DOHH2 (cell line): ENCODE measurements around the gene ANKRD13B.

Experiments
- H3F3A ChIP-seq: fragments of 200-600 bp; sonication (generic), shearing (Covaris generic); 2 replicates; pipeline ENCODE4 v1.6.0; 2016; ENCODE audit warnings: antibody characterized with exemption, mild to moderate bottlenecking; ENCODE audit not compliant: control insufficient read depth, insufficient read depth
- H3K27ac ChIP-seq: fragments of 200-600 bp; sonication (generic); 2 replicates; pipeline ENCODE4 v1.5.1; 2014; ENCODE audit warnings: low read depth, mild to moderate bottlenecking, low read length, moderate library complexity
- H3K27me3 ChIP-seq: fragments of 200-600 bp; sonication (generic); 2 replicates; pipeline ENCODE4 v1.6.1; 2014; ENCODE audit warnings: mild to moderate bottlenecking, low read length, mixed read lengths; ENCODE audit not compliant: control insufficient read depth
- H3K36me3 ChIP-seq: fragments of 200-600 bp; sonication (generic); 2 replicates; pipeline ENCODE4 v1.6.1; 2014; ENCODE audit warnings: mild to moderate bottlenecking, low read length, moderate library complexity, mixed read lengths; ENCODE audit not compliant: control insufficient read depth
- H3K4me1 ChIP-seq: fragments of 200-600 bp; sonication (generic); 2 replicates; pipeline ENCODE4 v1.6.1; 2014; ENCODE audit warnings: mild to moderate bottlenecking, low read length, mixed read lengths; ENCODE audit not compliant: control insufficient read depth
- H3K4me2 ChIP-seq: fragments of 200-600 bp; sonication (generic); 2 replicates; pipeline ENCODE4 v1.6.0; 2014; ENCODE audit warnings: mild to moderate bottlenecking, low read length, moderate library complexity
- H3K4me3 ChIP-seq: fragments of 200-600 bp; sonication (generic); 2 replicates; pipeline ENCODE4 v1.5.1; 2014; ENCODE audit warnings: mild to moderate bottlenecking, low read length, mixed read lengths
- H3K79me2 ChIP-seq: fragments of 200-600 bp; sonication (generic); 2 replicates; pipeline ENCODE4 v1.6.1; 2014; ENCODE audit warnings: mild to moderate bottlenecking, low read length, mixed read lengths; ENCODE audit not compliant: control insufficient read depth
- H3K9me2 ChIP-seq: fragments of 200-600 bp; sonication (generic); replicated peaks from 2 replicates; pipeline ENCODE4 v1.6.1; 2014; ENCODE audit warnings: mild to moderate bottlenecking, low read length, mixed read lengths; ENCODE audit not compliant: control insufficient read depth
- H3K9me3 ChIP-seq: fragments of 200-600 bp; sonication (generic); 2 replicates; pipeline ENCODE4 v1.6.1; 2014; ENCODE audit warnings: antibody characterized with exemption, low read length, mixed read lengths; ENCODE audit not compliant: control insufficient read depth, insufficient read depth
- H4K20me1 ChIP-seq: fragments of 200-600 bp; sonication (generic); 2 replicates; pipeline ENCODE4 v1.6.0; 2014; ENCODE audit warnings: low read depth, mild to moderate bottlenecking, antibody characterized with exemption, low read length, moderate library complexity; ENCODE audit not compliant: control insufficient read depth, insufficient read depth
- CTCF ChIP-seq: fragments of 200-600 bp; sonication (generic); IDR thresholded peaks from one replicate; pipeline ENCODE4 v1.5.1; 2014; ENCODE audit warnings: antibody characterized with exemption, mild to moderate bottlenecking, low read depth, low read length; ENCODE audit not compliant: poor library complexity, severe bottlenecking
- EZH2phosphoT487 ChIP-seq: fragments of 200-600 bp; sonication (generic); IDR thresholded peaks from 2 replicates; pipeline ENCODE4 v1.6.1; 2017; ENCODE audit warnings: borderline replicate concordance, mild to moderate bottlenecking, antibody characterized with exemption, low read length, moderate library complexity, mixed read lengths

The ANKRD13B gene

GRCh38 chr17:29640413-29640812 lies 47.5 kb downstream of the ANKRD13B start:
- no peaks in the 10 kb centered on the region for H3K9me2 ChIP-seq
- H3K4me2 ChIP-seq, result no peak overlapping the region
- no peak overlapping the region for H3K4me3 ChIP-seq
- no peaks in the 10 kb centered on the region for H3K27me3 ChIP-seq
- H3K79me2 ChIP-seq, result no peaks in the 10 kb centered on the region
- no peak overlapping the region for H3K27ac ChIP-seq
- H4K20me1 ChIP-seq, result no peaks in the 10 kb centered on the region
- peaks cover 27% of the 10 kb centered on the region for H3K36me3 ChIP-seq
- H3F3A ChIP-seq, result peaks cover 4% of the 10 kb centered on the region; the same call in 1 of the 2 replicates
- peaks cover 19% of the 10 kb centered on the region for H3K4me1 ChIP-seq
- TF ChIP-seq CTCF (no peak), EZH2phosphoT487 (no peak)
- no peaks in the 10 kb centered on the region for H3K9me3 ChIP-seq

- Histone ChIP-seq H3K36me3 (peaks cover 23% of the 10 kb centered on the region), H3K4me2 (no peak overlapping the region), H3K27me3 (no peaks in the 10 kb centered on the region), H3F3A (peaks cover 4% of the 10 kb centered on the region; the same call in 1 of the 2 replicates), H3K4me3 (no peak overlapping the region), H3K4me1 (peaks cover 19% of the 10 kb centered on the region), H3K9me3 (no peaks in the 10 kb centered on the region), H4K20me1 (no peaks in the 10 kb centered on the region), H3K27ac (no peak overlapping the region), H3K79me2 (no peaks in the 10 kb centered on the region), H3K9me2 (no peaks in the 10 kb centered on the region)
- TF ChIP-seq CTCF, result no peak
- no peak for TF ChIP-seq EZH2phosphoT487
Observed at GRCh38 chr17:29640981-29641642, 48.2 kb downstream of the ANKRD13B start.

GRCh38 chr17:29642171-29642611 lies 49.3 kb downstream of the ANKRD13B start:
- Histone ChIP-seq H3K36me3 (peaks cover 13% of the 10 kb centered on the region), H3K27me3 (no peaks in the 10 kb centered on the region), H3K4me2 (no peak overlapping the region), H3K27ac (no peak overlapping the region), H3K79me2 (no peaks in the 10 kb centered on the region), H4K20me1 (no peaks in the 10 kb centered on the region), H3F3A (peaks cover 4% of the 10 kb centered on the region; the same call in 1 of the 2 replicates), H3K9me2 (no peaks in the 10 kb centered on the region), H3K4me3 (no peak overlapping the region), H3K4me1 (peaks cover 19% of the 10 kb centered on the region), H3K9me3 (no peaks in the 10 kb centered on the region)
- TF ChIP-seq EZH2phosphoT487 (no peak), CTCF (no peak)
